ENCODE results near the gene FAM78A. TPM values are rescaled to one million over a fixed set of nuclear protein-coding genes. Genes with fewer than 3 reads are reported as not detected.

FAM78A gene
- total RNA-seq, 1 experiment from 2014 or later, result 3.0 TPM

DNA sequence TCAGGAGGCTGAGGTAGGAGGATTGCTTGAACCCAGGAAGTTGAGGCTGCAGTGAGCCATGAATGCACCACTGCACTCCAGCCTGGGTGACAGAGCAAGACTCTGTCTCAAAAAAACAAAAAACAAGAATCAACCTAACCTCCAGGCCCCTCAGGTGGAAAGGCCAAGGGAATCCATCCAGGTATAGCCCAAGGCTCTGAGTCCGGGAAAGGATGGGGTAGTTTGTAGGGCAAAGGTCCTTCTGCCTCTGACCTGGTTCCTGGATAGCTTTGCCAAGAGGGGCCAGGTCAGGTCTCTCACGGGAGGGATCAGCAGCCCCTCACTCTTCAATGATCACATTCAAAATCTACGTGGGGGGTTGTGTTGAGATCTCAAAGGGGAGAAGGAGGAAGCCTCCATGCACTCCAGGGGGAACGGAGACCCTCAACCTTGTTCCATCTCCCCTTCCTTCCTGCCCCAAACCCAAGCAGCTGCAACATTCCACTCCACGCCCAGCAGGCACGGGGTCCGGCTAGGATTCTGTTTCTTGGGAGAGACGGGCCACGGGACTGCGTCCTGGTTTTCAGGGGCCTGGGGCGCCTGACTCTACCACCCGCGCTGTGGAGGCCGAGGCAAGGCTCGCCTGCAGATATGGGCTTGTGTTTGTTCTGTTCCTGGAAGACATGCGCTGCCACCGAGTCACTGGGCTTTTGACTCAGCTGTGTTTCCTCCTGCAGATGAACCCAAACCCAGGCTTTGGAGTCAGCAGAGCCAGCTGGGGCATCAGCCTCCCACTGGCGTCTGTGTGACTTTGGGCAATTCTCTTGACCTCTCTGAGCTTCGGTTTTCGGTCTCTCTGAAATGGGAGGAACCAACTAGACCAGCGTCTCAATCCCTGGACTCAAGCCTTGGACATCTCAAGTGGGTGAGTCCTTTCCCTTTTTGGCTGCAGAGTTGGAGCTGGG lies 48.7 kb upstream of the FAM78A start (continued):
- TF ChIP-seq, protein P1, sequence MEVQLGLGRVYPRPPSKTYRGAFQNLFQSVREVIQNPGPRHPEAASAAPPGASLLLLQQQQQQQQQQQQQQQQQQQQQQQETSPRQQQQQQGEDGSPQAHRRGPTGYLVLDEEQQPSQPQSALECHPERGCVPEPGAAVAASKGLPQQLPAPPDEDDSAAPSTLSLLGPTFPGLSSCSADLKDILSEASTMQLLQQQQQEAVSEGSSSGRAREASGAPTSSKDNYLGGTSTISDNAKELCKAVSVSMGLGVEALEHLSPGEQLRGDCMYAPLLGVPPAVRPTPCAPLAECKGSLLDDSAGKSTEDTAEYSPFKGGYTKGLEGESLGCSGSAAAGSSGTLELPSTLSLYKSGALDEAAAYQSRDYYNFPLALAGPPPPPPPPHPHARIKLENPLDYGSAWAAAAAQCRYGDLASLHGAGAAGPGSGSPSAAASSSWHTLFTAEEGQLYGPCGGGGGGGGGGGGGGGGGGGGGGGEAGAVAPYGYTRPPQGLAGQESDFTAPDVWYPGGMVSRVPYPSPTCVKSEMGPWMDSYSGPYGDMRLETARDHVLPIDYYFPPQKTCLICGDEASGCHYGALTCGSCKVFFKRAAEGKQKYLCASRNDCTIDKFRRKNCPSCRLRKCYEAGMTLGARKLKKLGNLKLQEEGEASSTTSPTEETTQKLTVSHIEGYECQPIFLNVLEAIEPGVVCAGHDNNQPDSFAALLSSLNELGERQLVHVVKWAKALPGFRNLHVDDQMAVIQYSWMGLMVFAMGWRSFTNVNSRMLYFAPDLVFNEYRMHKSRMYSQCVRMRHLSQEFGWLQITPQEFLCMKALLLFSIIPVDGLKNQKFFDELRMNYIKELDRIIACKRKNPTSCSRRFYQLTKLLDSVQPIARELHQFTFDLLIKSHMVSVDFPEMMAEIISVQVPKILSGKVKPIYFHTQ (CRISPR knock-in tag; IDR thresholded peaks at IDR 0.05), result no peak
- TF ChIP-seq ZNF671 (CRISPR knock-in tag; IDR thresholded peaks at IDR 0.05) (no peak), MLX (CRISPR knock-in tag; IDR thresholded peaks at IDR 0.05) (no peak), ZNF512 (CRISPR knock-in tag; IDR thresholded peaks at IDR 0.05; ENCODE audit: borderline replicate concordance) (no peak), JAZF1 (CRISPR knock-in tag; IDR thresholded peaks at IDR 0.05) (no peak), MXD4 (CRISPR knock-in tag; IDR thresholded peaks at IDR 0.05; ENCODE audit: borderline replicate concordance) (no peak), EMX1 (CRISPR knock-in tag; IDR thresholded peaks at IDR 0.05) (no peak), ATF1 (CRISPR knock-in tag; IDR thresholded peaks at IDR 0.05) (no peak), OVOL2 (CRISPR knock-in tag; IDR thresholded peaks at IDR 0.05; ENCODE audit: borderline replicate concordance) (no peak), GTF2I (CRISPR knock-in tag; conservative IDR thresholded peaks at IDR 0.05) (no peak)

DNA sequence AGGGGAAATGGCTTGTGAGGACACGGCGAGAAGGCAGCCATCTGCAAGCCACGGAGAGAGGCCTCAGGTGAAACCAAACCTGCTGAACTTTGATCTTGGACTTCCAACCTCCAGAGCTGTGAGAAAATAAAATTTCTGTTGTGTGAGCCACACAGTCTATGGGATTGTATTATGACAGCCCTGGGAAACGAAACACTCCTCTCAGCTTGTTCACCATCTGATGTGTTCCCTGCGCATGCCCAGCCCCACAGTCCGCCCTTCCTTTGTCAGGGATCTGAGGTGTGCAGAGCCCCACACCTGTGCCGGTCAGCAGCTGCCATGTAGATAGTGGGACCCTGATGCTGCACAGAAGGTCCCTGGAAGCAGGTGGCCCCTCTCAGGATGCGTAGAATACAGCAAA lies 47.3 kb upstream of the FAM78A start:
- DNase-seq (ENCODE audit: low spot score) (no peak), ATAC-seq (no peak)
- Mint-ChIP-seq H3K9me3 (no peaks in the 10 kb centered on the region), H3K4me1 (no peaks in the 10 kb centered on the region), H3K4me3 (no peak overlapping the region), H3K36me3 (no peaks in the 10 kb centered on the region), H3K27me3 (ENCODE audit: low read depth) (no peaks in the 10 kb centered on the region; the same call in 1 of the 2 replicates), H3K27ac (no peak overlapping the region)
- ChIA-PET CTCF (interaction anchor here (0.6 to 0.9 kb wide), 3 partner anchors 13 to 414 kb away, joined by 3 to 4 read pairs (median 4); no protein-coding TSS in a partner anchor), POLR2A (no interaction called here)
- TF ChIP-seq MYBL2 (CRISPR knock-in tag; IDR thresholded peaks at IDR 0.05) (no peak), ZNF121 (CRISPR knock-in tag; IDR thresholded peaks at IDR 0.05) (no peak), MLX (CRISPR knock-in tag; IDR thresholded peaks at IDR 0.05) (no peak), KAT7 (CRISPR knock-in tag; IDR thresholded peaks at IDR 0.05; ENCODE audit: borderline replicate concordance) (no peak), IRF2 (CRISPR knock-in tag; IDR thresholded peaks at IDR 0.05; ENCODE audit: borderline replicate concordance, low read depth) (no peak), USF2 (CRISPR knock-in tag; IDR thresholded peaks at IDR 0.05) (no peak), PRRX2 (CRISPR knock-in tag; IDR thresholded peaks at IDR 0.05) (no peak), HMGA2 (CRISPR knock-in tag; IDR thresholded peaks at IDR 0.05) (no peak), ZBTB21 (CRISPR knock-in tag; IDR thresholded peaks at IDR 0.05; ENCODE audit: borderline replicate concordance) (no peak), JUN (CRISPR knock-in tag; IDR thresholded peaks at IDR 0.05) (no peak), NR3C1 (CRISPR knock-in tag; conservative IDR thresholded peaks at IDR 0.05; ENCODE audit: low read depth) (no peak), GRHL2 (CRISPR knock-in tag; IDR thresholded peaks at IDR 0.05; ENCODE audit: insufficient replicate concordance, severe bottlenecking) (no peak), TP53 (CRISPR knock-in tag; IDR thresholded peaks at IDR 0.05) (no peak)
- TF ChIP-seq, protein P2, sequence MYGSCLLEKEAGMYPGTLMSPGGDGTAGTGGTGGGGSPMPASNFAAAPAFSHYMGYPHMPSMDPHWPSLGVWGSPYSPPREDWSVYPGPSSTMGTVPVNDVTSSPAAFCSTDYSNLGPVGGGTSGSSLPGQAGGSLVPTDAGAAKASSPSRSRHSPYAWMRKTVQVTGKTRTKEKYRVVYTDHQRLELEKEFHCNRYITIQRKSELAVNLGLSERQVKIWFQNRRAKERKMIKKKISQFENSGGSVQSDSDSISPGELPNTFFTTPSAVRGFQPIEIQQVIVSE (CRISPR knock-in tag; IDR thresholded peaks at IDR 0.05; ENCODE audit: borderline replicate concordance), result no peak
- TF ChIP-seq, protein P3, sequence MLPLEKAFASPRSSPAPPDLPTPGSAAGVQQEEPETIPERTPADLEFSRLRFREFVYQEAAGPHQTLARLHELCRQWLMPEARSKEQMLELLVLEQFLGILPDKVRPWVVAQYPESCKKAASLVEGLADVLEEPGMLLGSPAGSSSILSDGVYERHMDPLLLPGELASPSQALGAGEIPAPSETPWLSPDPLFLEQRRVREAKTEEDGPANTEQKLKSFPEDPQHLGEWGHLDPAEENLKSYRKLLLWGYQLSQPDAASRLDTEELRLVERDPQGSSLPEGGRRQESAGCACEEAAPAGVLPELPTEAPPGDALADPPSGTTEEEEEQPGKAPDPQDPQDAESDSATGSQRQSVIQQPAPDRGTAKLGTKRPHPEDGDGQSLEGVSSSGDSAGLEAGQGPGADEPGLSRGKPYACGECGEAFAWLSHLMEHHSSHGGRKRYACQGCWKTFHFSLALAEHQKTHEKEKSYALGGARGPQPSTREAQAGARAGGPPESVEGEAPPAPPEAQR (CRISPR knock-in tag; IDR thresholded peaks at IDR 0.05), result no peak
- TF ChIP-seq, protein P4, sequence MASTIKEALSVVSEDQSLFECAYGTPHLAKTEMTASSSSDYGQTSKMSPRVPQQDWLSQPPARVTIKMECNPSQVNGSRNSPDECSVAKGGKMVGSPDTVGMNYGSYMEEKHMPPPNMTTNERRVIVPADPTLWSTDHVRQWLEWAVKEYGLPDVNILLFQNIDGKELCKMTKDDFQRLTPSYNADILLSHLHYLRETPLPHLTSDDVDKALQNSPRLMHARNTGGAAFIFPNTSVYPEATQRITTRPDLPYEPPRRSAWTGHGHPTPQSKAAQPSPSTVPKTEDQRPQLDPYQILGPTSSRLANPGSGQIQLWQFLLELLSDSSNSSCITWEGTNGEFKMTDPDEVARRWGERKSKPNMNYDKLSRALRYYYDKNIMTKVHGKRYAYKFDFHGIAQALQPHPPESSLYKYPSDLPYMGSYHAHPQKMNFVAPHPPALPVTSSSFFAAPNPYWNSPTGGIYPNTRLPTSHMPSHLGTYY (CRISPR knock-in tag; IDR thresholded peaks at IDR 0.05), result no peak
- TF ChIP-seq, protein P5, sequence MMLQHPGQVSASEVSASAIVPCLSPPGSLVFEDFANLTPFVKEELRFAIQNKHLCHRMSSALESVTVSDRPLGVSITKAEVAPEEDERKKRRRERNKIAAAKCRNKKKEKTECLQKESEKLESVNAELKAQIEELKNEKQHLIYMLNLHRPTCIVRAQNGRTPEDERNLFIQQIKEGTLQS (CRISPR knock-in tag; conservative IDR thresholded peaks at IDR 0.05), result no peak
